HG02943 (cell line): ENCODE measurements around the gene GEMIN5.

ENCODE experiments used
- ATAC-seq: cut with Tn5 transposase; IDR thresholded peaks from one replicate; pipeline ENCODE4 v1.9.1; 2021; ENCODE audit warnings: mild to moderate bottlenecking, low read depth, moderate library complexity; ENCODE audit not compliant: unreplicated experiment

GEMIN5 gene

DNA sequence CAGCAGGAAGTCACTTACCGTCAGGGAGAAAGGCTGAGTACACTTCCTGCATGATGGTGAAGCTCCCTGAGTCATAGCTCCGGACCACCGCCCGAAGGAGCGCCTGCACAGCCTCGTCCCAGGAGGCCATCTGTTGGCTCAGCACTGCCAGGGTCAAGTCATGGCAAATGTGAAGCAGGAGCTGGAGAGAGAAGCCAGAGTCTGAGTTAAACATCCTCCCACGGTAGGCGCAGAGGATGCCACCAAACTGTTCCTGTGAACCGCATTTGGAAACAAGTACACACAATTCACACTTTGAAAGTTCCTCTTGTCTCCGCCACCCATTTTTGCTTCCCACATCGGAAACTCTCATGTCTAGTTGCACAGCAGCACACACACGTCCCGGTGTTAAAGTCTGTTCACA, 45.6 kb downstream of the GEMIN5 start:
- ATAC-seq: no peak

DNA sequence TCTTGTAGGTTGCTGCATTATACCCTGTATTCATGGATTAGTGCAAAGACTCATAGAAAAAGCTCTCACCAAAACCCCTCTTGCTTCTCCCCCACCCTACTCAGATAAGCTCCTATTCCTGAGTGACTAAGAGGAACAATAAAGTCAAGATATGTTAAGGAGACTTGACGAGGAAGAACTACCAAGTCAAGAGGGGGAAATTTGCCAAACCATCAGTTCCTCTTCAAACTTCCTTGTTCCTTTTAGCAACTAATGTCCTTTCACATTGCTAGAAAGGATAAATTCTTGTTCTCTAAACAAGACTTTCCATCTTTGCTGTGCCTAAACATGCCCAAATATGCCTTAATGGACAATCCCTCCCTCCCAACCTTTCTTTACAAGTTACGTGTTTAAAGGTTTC, 52.6 kb downstream of the GEMIN5 start:
- ATAC-seq: no peak

DNA sequence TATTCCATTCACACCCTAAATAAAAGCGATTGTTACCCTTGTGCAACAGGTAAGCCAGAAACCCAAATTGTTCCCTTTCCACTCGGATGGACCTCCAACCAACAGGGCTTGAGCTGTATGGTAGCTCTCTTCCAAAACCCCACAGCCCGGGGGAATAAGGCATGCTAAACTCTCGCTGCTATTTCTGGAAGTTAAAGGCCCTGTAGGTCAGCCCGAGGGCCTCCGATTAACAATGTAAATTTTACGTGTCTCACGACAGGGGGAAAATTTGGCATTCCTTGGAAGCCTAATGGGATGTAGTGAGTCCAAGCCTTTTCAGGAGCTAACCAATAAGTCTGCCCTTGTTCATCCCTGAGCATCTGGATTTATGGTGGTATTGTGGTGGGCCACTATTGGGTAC, 53.6 kb downstream of the GEMIN5 start:
- no peak for ATAC-seq

DNA sequence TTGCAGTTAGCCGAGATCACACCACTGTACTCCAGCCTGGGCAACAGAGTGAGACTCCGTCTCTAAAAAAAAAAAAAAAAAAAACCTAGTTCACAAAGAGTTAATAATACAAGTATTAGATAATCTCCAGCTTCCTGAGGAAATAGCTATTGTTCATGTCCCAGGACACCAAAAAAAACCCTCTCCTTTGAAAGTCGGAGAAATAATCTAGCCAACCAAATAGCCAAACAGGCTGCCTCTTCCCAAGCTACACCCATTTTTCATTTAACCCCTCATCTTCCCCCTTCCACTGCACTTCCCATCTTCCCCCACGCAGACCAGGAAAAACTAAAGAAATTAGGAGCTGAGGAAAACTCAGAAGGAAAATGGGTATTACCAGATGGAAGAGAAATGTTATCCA, 56.0 kb downstream of the GEMIN5 start:
- ATAC-seq: no peak

DNA sequence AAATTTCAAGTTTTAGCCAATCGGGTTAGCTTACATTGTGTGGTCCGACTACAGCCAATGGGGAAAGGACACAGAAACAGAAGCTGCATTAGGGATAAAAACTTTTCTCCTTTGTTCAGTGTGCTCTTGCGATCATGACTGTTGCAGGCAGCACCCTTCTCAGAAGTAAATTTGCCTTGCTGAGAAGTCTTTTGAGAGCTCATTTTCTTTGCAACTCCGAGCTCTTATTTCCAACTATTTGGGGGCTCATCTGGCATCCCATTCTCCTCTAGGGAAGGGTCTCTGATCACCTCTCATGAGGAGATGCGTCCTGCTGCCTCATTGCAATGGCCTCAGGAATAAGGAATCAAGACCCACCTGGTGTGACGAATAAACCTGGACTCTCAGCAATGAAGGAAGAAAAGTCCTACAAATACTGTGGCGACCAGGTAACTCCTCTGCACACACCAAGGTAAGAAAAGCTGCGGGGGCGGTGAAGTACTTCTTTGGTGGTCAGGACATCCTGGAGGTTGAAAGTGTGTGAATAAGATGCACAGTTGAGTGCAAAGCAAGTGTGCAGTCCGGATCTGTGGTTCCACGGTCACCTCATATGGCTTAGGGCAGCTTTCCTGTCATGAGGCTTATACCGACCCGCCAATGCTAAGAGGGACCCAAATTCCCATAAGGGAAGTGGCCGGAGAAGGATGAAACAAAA, 59.2 kb downstream of the GEMIN5 start:
- ATAC-seq: no peak

DNA sequence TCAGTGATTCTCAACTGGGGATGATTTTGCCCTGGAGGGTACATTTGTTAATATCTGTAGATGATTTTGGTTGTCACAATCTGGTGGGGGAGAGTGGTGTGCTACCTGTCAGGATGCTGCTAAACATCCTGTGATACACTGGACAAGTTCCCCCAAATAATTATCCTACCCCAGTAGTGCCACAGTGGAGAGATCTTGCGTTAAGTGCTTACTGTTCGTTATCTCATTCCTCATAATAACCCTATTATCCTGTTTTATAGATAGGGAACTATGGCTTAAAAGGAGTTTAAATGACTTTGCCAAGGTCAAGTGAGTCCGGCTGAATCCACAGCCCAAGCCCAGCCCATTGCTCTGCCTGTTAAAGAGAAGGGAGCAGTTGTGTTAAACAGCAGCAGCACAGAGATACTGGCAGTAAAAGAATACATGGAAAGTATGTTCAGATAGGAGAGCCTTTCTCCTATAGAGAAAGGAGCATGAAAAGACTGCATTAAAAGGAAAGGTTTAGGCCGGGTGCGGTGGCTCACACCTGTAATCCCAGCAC, 64.2 kb downstream of the GEMIN5 start:
- no peak for ATAC-seq

DNA sequence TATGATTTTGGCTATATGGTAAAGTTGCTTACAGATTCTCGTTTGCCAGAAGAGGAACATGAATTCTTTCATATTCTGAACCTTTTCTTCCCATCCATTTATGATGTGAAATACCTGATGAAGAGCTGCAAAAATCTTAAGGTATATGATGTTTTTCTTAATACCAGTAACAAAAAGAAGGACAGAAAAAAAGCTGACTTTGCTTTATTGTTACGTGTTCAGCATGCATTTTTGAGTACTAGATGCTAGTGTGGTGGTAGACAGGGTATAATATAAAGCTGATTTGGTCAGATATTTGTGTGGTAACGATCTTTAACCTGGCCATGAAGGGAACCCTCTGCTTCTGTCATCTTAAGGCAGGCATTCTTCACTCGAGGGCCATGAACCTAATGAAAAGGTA, 66.3 kb downstream of the GEMIN5 start:
- no peak for ATAC-seq

DNA sequence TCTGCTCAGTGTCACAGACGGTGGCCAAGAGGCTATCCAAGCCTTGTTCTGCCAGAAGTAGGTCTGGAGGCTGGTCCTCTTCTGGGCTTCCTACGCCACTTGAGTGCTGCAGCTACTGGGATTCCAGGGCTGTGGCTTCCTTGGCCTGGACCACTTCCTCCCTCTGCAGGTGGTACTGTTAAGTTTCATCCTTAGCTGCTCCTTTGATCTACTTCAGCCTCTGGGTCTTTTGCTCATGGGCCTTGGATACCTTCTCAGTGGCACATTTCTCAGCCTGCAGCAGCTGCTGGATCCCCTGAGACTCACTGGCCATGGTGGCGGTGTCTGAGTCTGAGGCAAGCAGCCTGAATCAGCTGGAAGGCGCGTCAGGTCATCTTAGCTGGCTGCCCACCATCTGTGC, 69.3 kb downstream of the GEMIN5 start:
- ATAC-seq: no peak

DNA sequence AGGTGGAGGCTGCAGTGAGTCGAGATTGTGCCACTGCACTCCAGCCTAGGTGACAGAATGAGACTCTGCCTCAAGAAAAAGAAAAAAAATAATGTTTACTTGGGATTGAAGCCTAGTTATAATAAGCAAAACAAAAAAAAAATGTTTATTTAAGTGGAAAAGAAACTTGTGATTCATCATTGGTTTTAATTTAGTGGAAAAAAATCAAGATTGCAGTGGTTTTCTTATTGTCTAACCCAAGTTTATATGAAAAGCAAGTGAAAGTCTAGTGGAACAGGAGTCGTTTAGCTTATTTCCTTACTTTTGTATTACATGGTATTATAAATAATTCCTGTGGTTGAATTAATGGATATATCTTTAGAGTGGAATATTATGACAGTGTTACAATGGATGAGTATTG, 71.2 kb downstream of the GEMIN5 start:
- no peak for ATAC-seq

DNA sequence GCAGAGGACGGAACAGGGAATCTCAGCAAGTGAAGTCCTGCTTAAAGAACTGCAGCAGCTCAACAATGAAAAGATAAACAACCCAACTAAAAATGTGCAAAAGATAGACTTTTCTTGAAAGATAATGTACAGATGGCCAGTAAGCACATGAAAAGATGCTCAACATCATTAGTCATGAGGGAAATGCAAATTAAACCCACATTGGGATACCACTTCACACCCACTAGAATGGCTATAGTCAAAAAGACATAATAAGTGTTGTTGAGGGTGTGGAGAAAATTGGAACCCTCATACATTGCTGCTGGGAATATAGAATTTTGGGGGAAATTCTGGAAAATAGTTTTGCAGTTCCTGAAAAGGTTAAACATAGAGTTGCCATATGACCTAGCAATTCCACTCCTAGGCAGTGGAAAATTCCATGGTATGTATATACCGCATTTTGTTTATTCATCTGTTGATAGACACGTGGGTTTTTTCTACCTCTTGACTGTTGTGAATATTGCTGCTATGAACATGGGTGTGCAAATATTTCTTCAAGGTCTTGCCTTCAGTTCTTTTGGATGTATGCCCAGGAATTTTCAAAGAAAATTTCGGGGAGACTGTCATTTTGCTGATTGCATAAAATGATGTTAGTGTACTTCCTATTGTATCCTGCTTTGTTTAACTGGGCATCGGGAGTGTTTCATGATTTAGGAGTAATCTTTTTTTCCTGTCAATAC, 72.4 kb downstream of the GEMIN5 start:
- no peak for ATAC-seq

DNA sequence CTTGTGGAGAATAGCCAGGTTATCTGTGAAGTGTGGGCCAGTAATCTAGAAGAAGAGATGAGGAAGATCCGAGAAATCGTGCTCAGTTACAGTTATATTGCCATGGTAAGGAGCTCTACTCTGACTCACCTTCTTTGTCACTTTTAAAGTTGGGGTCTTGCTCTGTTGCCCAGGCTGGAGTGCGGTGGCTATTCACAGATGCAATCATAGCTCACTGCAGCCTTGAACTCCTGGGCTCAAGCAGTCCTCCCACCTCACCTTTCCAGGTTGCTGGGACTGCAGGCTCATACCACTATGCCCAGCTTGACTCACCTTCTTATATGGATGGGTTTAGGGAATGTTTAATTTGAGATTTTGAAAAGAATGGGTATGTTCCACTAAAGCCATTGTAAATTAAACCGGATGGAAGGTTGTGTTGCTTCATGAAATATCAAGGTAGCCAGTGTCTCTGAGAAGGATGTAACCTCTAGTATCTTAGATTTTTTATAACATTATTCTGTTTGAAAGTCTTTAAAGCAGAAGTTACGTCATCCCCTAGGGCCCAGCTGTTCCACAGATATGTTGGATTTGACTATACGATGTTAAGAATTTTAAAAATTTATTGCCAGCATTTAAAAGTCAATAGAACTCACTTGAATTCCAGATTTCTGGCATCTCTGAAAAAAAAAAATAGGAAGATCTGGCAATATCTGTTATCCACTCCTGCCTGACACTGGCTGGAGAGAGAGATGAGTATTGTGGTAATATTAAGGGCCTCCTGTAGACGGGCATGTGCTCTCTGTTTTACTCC, 74.5 kb downstream of the GEMIN5 start:
- ATAC-seq: no peak

DNA sequence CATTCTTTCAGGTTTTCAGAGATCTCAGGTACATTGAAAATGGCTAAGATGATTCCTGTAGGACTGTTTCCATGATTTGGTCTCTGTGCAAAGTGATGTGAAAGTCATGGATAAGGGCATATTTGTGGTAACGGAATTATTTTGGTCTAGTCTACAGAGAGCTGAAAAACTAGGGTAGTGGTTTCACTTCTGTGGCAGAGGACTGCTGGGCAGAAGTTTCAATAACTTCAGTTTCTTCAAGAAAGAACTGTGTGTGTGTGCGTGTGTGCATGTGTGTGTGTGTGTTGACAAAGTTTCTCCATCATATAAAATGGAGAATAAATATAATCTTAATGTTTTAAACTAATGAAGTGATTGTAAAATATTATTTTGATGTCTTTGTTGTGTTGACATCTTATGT, 75.2 kb downstream of the GEMIN5 start:
- no peak for ATAC-seq

DNA sequence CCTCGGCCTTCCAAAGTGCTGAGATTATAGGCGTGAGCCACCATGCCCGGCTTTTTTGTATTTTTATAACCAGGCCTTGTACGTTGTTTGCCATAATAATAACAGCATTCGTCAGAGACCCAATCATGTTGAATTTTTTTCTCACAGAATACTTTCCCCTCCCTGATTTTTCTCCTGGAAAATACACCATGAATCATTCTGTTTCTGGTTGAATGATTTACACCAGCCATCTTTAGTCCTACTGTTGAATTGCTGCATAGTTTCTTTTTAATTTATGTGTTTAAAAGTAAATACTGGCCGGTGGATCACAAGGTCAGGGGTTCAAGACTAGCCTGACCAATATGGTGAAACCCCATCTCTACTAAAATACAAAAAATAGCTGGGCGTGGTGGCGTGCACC, 76.1 kb downstream of the GEMIN5 start:
- ATAC-seq: no peak

DNA sequence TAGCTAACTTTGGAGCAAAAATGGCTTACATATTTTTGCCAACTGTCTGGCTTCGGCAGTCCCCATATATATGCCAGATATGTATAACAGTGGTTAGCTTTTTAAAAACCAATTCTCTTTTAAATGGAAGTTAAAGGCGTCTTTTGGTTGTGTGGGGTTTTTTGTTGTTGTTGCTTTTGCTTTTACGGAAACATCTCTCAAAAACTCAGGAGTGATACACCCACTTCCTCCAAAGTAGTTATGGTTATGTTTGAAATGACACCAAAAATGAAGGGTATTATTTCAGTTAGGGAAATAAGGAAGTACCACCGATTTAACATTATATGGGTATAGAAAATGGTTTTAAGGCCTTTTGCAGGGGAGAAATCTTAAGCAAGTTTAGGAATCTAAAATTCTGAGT, 77.2 kb downstream of the GEMIN5 start:
- no peak for ATAC-seq

DNA sequence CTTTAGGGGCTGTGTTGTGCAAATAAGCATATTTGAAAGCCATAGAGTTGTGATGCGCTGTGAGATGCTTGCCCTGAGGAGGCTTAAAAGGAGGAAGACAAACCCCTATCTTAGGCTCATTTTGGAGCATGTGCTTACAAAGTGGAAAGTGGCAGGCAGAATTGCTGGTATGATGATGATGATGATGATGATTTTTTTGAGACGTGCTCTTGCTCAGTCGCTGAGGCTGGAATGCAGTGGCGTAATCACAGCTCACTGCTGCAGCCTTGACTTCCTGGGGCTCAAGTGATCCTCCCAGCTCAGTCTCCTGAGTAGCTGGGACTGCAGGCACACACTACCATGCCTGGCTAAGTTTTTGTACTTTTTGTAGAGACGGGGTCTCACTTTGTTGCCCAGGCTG, 77.9 kb downstream of the GEMIN5 start:
- no peak for ATAC-seq

DNA sequence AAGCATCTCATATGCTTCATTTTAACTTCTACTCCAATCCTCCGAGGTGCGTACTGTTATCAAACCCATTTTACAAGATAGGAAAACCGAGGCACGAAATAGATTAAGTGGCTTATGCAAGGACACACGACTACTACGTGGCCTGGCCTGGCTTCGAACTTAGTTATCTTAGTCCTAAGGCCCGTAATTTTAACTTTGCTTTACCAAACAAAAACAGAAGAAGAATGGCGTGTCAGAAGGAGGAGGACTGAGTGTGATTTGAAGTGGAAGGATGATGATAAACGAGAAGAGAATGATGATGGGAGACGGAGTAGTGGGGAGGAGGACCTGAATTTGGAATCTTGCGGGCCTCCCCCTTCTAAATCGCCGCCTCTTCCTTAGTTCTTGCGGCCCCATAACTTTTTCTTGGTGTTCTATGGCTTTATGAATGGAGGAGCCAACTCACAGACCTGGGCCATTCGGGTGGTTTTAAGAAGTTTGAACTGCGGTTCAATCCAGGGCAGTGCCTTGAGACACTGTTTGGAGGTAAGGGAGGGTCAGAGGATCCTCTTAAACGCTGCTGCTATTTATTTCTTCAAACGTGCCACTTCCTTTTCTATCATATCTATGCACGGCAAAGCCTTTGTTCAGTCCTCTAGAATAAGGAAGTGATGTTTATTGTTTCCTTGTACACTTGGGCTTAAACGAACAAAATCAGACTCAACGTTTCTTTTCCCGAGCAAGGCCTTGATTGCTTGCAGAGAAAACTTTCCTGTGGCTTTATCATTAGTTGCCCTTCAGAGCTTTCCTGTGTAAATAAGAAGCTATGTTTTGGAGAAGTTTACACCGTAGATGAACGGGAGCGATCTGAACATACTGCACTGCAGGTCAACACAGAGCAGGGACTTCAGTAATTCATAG, 78.8 kb downstream of the GEMIN5 start:
- ATAC-seq: no peak

DNA sequence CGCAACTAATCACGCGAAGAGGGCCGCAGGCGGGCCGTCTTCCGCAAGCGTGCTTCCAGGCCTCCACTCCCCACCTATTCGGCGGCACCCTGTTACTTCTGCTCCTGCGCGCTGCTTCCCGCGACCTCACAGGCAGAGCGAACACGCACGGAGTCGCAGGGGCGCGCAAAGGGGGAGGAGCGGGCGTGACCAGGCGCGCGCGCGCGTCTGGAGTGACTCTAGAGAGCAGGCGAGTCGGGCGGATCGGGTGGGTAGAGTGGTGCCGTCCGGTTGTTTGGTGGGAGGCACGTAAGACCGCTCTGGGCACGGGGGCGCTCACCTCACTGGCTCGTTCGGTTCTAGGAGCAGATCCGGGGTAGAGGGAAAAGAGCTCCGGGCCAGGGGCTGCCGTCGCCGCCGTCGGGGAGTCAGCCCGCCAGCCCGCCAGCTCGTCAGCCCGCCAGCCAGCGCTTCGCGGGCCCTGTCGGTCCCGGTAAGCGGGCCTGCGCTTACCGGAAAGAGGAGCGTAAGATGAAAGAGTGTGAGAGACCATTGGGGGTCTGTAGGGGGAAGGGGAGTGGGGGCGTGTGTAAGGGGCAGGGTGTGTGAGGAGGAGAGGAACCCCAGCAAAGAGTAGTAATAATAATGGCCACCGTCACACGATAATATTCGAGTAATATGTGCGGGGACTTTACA, 79.6 kb downstream of the GEMIN5 start, which contains the start of gene CNOT8:
TSS of gene CNOT8 (plus strand) at position 331 of the 675 bp plus-strand sequence. CDS start 4,652 bp downstream, outside the sequence.
- peak; percentile 82 for ATAC-seq

DNA sequence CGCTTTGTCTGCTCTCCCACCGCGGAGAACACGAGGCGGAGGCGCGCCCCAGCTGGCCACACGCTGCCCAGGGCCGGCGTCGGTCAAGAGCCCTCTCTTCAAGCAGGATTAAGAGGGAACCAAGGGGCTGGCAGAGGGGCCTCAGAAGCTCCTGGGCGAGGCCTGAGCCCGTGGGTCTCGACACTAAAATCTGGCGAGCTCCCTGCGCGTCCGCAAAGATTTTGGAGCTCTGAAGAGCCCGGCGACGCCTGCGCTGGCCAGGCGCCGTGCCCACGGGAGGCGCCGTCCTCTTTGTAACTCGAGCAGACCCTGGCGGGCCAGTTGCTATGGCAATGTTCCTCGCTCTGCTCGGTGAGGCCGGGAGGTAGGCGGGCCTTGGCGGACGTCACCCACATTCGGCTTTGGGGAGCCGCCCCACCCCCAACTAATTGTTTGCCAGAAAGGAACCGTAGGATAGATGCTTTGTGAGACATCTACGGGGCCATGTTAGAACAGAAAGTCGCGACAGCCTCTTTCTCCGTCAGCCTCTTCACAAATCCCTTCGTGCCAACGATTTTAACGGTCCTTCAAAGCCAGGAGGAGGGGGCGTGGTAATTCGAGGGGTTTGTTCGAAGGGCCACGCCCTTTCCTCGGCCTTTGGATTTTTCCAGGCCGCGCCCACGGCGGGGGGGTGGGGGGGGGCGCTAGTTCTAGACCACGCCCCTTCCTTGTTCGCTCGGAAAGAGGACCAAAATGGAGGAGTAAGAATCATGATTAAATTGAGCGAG, 80.3 kb downstream of the GEMIN5 start:
- peak; percentile 55 for ATAC-seq

DNA sequence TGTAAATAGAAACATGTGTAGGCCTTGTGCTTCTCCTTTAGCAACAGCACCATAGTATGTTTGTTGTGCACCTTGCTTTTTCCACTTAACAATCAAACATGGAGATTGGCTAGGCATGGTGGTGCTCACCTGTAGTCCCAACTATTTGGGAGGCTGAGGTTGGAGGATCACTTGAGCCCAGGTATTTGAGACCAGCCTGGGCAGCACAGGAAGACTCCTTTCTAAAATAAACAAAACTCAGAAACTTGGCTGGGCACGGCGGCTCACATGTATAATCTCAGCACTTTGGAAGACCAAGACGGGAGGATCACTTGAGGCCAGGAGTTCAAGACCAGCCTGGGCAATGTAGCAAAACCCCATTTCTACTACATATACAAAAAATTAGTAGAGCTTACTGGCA, 86.7 kb downstream of the GEMIN5 start:
- ATAC-seq: no peak
